Measurements from ENCODE around the gene SMKR1.
"Not testable (repeated sequence)": the region's sequence is repeated elsewhere in the genome, so short reads cannot be mapped to it uniquely, and the experiment has no call there.

The SMKR1 gene

DNA sequence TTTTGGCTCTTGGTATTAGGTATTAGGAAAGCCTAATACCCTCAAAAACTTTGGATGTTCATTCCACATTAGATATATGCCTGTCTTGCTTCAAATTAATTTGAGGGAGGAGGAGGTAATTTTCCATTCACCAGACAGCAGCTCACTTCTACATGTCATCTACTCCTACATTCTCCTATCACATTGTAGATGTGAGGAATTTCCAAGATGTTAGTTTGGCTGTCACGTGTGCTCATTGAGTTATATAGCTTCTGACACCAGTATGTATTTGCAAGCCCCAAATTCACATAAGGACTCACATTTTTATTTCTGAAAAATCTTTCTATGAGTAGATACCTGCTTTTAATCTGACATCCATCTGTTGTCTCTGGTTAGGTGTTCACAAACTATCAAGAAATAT lies 22.5 kb upstream of the SMKR1 start:
- DNase-seq: peak in 3 of 42 donors; percentile 20 to 51 (median 31)
- intact Hi-C loops (cut with DNase I): no loop called here

DNA sequence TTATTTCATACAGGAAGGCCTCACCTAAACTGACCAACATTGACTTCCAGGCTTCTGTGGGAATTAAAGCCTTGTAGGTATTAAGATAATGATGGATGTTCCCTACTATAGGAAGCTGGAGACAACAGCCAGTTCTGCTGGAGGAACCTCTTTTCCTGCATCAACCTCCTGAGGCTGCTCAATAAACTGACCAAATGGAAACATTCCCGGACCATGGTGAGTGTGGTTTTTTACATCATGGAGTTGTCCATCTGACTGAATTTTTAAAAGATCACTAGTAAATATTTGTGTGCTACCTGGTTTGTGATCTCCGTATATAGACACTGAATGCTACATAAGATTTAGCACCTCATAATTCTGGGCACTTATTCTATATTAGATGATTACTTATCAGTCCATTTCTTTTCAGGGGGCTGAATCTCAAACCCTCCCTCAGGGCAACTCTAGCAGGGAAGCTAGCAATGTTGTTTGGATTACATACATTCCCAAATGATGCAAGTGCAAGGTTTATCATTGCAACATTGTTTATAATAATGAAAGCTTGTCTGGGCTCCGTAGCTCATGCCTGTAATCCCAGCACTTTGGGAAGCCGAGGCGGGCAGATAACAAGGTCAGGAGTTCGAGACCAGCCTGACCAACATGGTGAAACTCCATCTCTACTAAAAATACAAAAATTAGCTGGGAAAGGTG lies 21.5 kb upstream of the SMKR1 start:
- no peak for DNase-seq

DNA sequence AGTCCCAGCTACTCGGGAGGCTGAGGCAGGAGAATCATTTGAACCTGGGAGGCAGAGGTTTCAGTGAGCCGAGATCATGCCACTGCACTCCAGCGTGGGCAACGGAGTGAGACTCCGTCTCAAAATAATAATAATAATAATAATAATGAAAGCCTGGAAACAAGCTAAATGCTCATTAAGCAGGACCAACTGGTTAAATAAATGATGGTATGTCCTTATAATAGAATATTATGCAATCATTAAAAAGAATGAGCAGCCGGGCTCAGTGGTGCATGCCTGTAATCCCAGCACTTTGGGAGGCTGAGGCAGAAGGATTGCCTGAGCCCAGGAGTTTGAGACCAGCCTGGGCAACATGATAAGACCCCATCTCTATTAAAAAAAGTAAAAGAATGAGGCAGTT lies 21.0 kb upstream of the SMKR1 start:
- DNase-seq; intact Hi-C loops (cut with DNase I): not testable (repeated sequence)

More for the DNA sequence above, 21.5 kb upstream of the SMKR1 start:
- intact Hi-C loops (cut with DNase I): no loop called here

DNA sequence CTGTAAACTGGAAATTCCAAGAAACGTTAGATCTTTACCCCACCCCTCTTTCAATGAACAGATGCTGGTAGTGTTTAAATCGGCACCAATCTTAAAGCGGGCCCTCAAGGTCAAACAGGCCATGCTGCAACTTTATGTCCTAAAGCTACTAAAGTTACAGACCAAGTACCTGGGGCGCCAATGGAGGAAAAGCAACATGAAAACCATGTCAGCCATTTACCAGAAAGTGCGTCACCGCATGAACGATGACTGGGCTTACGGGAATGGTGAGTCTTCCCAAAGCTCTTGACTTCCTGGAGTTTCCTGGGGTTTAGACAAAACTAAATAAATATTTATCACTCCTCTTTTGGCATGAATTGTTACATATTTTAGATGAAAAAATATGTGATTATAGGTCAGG lies 19.6 kb upstream of the SMKR1 start:
- DNase-seq: no peak
- intact Hi-C loops (cut with DNase I): no loop called here

DNA sequence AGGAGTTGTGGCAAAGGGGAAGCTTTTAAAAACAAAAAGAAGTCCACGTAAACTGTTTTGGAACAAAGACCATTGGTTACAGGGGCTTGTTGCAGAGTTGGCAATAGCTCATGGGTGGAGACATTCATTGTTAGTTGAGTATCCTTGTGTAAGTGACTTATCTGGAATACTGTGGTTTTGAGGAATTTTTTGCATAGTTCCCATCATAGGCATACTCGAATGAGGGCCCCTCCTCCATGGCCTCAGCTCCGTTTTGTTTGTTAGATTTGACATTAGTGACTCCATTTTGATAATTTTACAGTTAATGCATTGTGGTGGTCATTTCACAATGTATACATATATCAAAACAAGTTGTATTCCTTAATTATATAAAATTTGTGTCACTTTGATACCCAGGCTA lies 12.8 kb upstream of the SMKR1 start:
- intact Hi-C loops (cut with DNase I): no loop called here

DNA sequence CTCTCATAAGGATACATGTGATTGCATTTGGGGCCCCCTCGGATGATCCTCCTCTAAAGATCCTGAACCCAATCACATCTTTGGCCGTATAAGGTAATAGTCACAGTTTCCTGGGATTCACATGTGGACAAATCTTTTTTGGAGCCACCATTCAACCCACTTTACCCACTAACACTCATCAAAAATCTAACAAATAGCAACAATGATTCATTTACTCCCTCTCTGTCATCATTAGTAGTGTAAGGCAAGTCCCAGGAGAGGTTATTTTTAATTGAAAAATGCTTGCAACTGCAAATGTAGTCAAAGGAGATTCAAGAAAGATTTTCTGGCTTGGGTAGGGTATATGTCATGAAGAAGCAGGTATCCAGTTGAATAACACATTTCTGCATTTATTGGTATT lies 9.9 kb upstream of the SMKR1 start:
- intact Hi-C loops (cut with DNase I): no loop called here
- no peak for DNase-seq

More for the DNA sequence above, 12.8 kb upstream of the SMKR1 start:
- DNase-seq: no peak

DNA sequence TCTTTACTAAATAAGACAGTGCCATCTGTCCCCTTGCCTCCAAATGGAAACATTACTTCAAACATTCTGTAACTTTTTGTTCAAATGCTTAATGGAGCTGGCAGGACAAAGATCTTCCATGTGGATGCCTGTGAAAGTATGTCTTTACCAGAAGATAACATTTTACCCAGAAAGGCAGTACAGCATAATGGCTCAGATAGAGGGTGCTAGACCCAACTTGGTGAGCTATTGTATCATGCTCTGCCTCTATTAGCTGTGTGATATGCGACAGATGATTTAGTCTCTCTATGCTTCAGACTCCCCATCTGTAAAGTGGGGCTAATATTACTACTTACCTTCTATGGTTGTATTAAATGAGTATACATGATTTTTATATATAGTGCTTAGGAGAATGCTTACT lies 8.8 kb upstream of the SMKR1 start:
- intact Hi-C loops (cut with DNase I): no loop called here

DNA sequence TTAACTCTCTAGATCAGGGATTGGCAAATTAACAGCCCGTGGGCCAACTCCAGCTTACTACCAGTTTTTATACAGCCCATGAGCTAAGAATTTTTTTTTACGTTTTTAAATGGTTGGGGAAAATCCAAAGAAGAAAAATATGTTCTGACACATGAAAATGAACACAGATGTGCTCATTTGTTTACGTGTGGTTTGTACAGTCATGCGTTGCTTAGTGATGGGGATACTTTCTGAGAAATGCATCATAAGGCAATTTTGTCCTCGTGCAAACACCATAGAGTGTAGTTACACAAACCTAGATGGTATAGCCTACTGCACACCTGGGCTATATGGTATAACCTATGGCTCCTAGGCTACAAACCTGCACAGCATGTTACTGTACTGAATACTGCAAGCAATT lies 8.3 kb upstream of the SMKR1 start:
- intact Hi-C loops (cut with DNase I): no loop called here
- DNase-seq: no peak

More for the DNA sequence above, 8.8 kb upstream of the SMKR1 start:
- DNase-seq: no peak

DNA sequence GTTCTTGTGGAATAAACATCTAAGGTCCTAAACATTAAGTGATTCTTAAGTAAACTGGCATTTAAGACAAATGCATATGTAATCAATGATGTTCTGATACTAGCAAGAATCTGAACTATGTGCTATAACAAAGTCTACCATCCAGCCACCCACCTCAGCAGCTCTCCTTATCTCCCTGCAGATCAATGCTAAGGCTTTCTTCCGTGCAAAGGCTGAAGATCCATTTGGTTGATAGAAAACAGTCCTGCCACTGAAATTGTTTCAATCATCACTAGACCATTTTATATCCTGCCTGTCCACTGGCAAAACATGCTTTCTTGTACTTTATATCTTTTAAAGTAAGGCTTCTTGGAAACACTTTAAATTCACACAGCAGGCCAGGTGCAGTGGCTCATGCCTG lies 6.3 kb upstream of the SMKR1 start:
- no peak for DNase-seq
- intact Hi-C loops (cut with DNase I): no loop called here

DNA sequence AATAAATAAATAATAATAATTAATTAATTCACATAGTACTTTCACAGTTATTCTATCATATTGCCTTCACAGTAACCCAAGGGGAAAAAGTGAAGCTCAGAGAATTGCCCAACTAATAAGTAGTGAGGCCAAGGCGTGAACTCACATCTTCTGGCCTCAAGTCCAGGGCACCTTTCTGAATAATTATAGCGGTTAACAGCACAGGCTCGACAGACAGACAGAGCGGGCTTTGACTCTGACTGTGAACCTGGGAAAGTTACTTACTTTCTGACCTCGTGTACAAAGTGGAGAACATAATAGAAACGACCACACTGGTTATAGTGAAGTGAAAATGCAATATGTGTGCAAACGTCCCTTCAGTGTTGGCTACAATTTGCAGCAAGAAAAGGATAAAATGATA lies 5.7 kb upstream of the SMKR1 start:
- DNase-seq: no peak
- intact Hi-C loops (cut with DNase I): no loop called here

DNA sequence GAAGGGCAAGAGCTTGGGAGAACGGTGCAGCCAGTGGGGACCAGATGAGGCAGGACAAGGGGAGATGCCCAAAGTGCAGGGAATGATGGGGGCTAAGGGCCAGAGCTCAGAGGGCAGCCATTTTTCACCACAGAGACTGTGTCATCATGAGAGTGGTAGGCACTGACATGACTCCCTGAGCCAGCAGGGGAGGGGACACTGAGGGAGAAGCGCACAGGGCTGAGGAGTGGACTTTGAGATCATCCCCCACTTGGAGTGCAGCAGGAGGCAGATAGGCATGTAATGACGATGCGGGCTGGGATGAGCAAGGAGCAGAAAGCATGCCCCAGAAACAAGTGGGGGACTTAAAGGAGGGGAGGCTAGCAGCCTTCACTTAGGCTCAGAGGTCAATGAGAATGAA lies 5.2 kb upstream of the SMKR1 start:
- intact Hi-C loops (cut with DNase I): no loop called here
- no peak for DNase-seq

DNA sequence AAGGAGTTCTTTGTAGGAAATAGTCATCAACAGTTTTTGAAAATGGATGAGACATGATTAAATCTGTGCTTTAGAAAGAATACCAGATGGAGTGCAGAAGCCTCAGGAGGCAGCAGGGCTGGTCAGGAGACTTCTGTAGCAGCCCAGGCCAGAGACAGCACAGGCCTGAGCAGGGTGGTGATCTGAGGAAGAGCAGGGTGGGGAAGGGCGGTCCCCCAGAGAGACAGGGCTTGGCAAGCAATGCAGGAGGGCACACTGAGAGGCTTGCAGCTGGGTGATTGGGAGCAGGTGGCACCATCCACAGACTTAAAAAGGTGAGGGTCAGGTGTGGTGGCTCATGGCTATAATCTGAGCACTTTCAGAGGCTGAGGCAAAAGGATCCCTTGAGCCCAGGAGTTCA lies 4.3 kb upstream of the SMKR1 start:
- intact Hi-C loops (cut with DNase I): no loop called here
- no peak for DNase-seq

DNA sequence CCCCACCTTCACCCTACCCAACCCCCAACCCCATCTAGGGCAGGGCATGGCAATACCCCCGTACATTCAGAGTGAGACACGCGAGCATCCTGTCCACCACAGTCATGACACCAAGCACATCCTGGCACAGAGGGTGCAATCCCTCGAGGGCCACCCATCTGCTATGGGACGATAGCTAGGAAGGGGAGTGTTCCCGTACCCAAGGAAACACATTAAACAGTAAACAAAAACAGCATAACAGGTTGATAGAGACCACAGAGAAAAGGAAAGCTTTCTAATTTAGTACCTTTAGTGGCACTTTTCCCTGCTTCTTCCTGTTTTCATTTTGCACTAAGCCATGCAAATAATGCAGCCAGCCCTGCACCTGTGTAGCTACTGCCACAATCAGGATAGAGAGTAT lies 2.3 kb upstream of the SMKR1 start:
- no peak for DNase-seq
- intact Hi-C loops (cut with DNase I): no loop called here

DNA sequence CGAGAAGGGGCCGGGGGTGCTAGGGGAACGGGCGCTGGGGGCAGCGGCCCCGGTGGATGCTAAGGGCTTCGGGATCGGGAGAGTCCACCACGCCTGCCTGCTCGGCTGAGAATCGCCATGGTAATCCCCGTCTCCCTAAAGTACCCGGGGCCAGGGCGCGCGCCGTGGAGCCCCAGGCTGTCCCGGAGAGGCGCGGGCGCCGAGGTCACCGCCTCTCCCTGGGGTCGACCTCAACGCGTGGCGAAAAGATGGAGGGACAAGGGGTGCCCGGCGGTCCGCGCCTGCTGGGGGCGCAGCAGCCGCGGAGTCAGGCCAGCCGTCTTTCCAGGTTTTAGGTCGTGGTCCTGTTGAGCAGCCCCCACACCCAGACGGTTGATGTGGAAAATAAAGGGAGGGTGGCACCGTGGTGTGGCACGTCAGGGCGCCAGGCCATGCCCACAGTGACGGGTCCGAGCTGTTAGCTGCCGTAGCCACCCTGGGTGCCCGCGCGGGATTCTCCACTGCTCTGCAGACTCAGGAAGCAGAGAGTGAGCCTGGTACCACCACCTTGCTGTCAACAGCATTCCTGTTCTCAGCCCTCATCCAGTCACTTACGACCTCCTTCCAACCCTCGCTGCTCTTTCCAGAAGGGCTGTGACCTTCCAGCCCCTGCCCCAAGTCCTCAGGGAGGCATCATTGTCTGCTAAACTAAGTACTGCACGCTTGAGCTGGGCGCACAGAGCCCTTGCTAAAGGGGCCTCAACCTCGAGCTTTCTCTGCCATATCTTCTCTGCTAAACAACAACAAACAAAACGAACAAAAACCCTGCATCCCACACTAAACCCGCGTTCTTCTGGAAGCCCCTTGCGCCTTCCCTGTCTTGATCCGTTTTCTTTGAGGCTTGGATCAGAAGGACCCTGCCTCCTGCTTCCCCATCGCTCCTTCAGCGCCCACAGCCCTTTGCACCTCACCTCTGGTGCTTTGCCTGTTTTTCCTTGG lies 666 bp downstream of the SMKR1 start:
- peak in 25 of 42 donors; percentile 2 to 47 (median 19) for DNase-seq
- intact Hi-C loops (cut with DNase I): no loop called here

DNA sequence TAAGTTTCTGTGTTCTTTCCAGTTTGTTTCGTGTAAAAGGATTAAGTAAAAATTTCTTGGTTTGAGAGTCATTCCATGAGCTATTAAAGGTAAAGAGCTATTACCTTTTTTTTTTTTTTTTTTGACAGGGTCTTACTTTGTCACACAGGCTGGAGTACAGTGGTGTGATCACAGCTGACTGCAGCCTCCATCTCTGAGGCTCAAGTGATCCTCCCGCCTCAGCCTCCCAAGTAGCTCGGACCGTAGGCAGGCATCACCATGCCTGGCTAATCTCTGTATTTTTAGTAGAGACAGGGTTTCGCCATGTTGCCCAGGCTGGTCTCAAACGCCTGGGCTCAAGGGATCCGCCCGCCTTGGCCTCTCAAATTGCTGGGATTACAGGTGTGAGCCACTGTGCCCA lies 1.4 kb downstream of the SMKR1 start:
- no peak for DNase-seq
- intact Hi-C loops (cut with DNase I): no loop called here

DNA sequence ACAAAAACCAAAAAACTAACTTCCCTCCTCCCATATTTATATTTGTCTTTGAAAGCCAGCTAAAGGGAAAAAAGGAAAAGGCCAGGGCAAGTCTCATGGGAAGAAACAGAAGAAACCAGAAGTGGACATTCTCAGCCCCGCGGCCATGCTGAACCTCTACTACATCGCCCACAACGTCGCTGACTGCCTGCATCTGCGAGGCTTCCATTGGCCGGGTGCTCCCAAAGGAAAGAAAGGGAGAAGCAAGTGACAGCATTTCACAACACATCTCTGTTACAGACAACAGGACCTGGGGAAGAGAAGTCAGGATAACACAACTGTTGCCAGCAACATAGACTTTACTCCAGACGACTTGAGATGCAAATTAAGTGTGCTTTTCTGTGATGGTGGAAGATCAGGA lies 9.9 kb downstream of the SMKR1 start:
- peak in 1 of 42 donors; percentile 22 for DNase-seq
- intact Hi-C loops (cut with DNase I): no loop called here

DNA sequence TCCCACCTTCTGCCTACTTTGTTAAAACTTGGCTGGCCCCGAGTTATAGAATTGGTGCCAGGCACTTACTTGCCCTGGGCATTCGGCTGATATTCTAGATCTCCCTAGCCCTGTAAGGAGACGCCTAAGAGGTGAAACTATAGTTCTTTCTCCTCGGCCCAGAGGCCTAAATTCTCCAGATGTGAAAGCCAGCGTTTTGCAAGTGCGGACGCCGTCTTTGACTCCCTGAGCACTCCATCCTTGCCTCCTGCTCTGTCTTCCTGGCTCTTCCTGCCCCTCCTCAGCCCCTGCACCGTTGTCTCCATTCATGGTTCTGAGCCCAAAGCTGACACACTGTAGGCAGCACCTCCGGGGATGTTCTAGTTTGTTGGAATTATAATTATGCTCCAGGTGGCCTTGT lies 11.2 kb downstream of the SMKR1 start:
- intact Hi-C loops (cut with DNase I): no loop called here
- DNase-seq: peak in 1 of 42 donors; percentile 2

DNA sequence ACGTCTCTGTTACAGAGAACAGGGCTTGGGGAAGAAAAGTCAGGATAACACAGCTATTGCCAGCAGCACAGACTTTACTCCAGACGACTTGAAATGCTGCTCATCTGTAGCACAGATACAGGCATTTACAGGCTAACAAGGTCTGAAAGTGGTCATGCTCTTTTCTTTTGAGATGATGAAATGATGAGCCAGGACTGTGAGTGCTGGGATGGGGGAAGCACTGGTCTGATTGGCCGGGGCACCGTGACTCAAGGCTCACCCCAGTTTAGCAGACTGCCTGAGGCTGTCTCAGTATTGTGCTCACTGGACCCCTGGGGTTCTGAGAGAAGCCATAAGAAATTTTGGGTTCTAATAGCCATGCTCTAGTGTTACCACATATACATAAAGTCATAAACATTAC lies 12.4 kb downstream of the SMKR1 start:
- DNase-seq: no peak
- intact Hi-C loops (cut with DNase I): no loop called here

DNA sequence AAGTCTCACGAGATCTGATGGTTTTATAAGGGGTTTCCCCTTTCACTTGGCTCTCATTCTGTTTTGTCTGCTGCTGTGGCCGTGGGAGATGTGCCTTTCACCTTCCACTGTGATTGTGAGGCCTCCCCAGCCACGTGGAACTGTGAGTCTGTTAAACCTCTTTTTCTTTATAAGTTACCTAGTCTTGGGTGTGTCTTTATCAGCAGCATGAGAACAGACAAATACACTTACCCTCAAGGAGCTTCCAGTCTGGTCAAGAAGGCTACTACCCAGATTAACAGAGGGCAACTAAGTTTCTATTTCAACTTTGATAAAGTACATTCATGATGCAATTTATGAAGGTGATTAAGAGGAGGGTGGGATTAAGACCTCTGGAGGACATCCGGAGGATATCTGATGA lies 13.1 kb downstream of the SMKR1 start:
- intact Hi-C loops (cut with DNase I): no loop called here
- no peak for DNase-seq

DNA sequence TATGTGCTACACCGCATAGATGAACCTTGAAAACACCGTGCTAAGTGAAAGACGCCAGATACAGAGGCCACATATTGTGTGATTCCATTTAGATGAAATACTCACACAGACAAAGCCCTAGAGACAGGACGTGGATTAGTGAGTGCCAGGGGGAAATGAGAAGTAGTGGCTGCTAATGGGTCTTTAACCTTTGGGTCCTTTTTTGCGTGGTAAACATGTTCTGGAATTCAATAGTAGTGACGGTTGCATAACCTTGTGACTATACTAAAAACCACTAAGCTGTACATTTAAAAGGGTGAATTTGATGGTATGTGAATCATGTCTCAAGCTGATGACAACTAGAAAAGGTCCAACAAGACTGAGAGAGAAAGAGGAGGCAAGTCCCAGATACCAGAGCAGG lies 15.6 kb downstream of the SMKR1 start:
- intact Hi-C loops (cut with DNase I): no loop called here
- no peak for DNase-seq

DNA sequence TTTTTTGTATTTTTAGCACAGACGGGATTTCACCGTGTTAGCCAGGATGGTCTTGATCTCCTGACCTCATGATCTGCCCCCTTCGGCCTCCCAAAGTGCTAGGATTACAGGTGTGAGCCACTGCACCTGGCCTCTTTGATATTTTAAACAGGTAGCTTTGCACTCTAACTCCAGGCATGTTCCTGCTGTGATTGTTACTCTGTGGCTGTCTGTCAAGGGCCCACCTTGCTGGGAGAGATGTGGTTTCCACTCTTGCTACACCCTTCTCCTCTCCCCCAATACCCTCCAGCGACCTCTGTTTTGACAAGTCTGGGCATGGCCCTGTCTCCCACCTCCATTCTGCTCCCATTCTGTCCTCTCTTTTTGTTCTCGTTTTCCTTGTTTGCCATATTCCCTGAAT lies 17.1 kb downstream of the SMKR1 start:
- intact Hi-C loops (cut with DNase I): no loop called here
- DNase-seq: no peak

Measured in head of caudate nucleus (tissue), 42 donors.